Measurements from ENCODE around the gene HNRNPC. TPM values are rescaled to one million over a fixed set of nuclear protein-coding genes. Genes with fewer than 3 reads are reported as not detected.

HNRNPC gene
- total RNA-seq, 1 donor: 671 TPM

- DNase-seq (ENCODE audit: low read depth): peak; percentile 39
- peak overlapping the region; percentile 37 for H3K4me3 ChIP-seq (ENCODE audit: low read depth, low read length)
Observed at GRCh38 chr14:21191809-21192446, 77.3 kb downstream of the HNRNPC start.

GRCh38 chr14:21191261-21191808 lies 77.9 kb downstream of the HNRNPC start:
- no peak overlapping the region for H3K4me3 ChIP-seq (ENCODE audit: low read depth, low read length)
- DNase-seq (ENCODE audit: low read depth): no peak
- TF ChIP-seq CTCF (IDR thresholded peaks at IDR 0.05; ENCODE audit: insufficient read depth, low read depth, low read length): no peak

More at GRCh38 chr14:21191809-21192446, 77.3 kb downstream of the HNRNPC start:
- TF ChIP-seq CTCF (IDR thresholded peaks at IDR 0.05; ENCODE audit: insufficient read depth, low read depth, low read length): no peak

DNA sequence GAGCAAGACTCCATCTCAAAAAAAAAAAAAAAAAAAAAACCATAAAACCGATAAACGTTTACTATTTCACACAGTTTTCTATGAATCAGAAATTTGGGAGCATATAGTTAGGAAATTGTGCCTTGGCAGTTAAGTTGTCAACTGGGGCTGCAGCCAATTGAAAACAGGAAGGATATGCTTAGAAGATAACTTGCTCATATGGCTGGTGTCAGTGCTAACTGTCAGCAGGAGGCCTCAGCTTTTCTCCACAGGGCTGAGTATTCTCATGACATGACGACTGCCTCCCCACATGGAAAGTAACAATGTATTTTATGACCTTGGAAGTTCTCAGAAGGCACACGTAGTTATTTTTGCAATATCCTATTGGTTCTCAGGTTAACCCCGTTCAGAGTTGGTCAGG lies 83.8 kb downstream of the HNRNPC start:
- no peak for TF ChIP-seq CTCF (IDR thresholded peaks at IDR 0.05; ENCODE audit: insufficient read depth, low read depth, low read length)
- DNase-seq (ENCODE audit: low read depth): no peak
- no peak overlapping the region for H3K4me3 ChIP-seq (ENCODE audit: low read depth, low read length)

GRCh38 chr14:21184254-21184653 lies 85.0 kb downstream of the HNRNPC start:
- TF ChIP-seq CTCF (IDR thresholded peaks at IDR 0.05; ENCODE audit: insufficient read depth, low read depth, low read length): no peak

DNA sequence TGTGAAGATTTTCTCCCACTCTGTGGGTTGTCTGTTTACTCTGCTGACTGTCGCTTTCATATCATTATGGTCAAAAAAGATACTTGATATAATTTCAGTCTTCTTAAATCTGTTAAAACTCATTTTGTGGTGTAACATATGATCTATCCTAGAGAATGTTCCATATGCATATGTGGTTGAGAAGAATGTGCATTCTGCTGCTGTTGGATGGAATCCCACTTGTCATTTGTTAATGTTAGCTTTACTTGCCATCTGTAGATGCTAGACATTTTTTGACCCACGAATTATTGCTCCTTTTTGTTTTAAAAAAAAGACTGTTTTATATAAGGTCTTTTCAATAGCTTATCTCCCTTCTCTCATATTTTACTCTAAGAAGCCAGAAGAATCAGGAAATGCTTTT lies 87.1 kb downstream of the HNRNPC start:
- no peak for TF ChIP-seq CTCF (IDR thresholded peaks at IDR 0.05; ENCODE audit: insufficient read depth, low read depth, low read length)
- no peak for DNase-seq (ENCODE audit: low read depth)
- H3K4me3 ChIP-seq (ENCODE audit: low read depth, low read length): no peak overlapping the region

More at GRCh38 chr14:21184254-21184653, 85.0 kb downstream of the HNRNPC start:
- no peak overlapping the region for H3K4me3 ChIP-seq (ENCODE audit: low read depth, low read length)
- DNase-seq (ENCODE audit: low read depth): no peak

GRCh38 chr14:21171128-21171527 lies 98.1 kb downstream of the HNRNPC start:
- DNase-seq (ENCODE audit: low read depth): no peak
- no peak overlapping the region for H3K4me3 ChIP-seq (ENCODE audit: low read depth, low read length)
- TF ChIP-seq CTCF (IDR thresholded peaks at IDR 0.05; ENCODE audit: insufficient read depth, low read depth, low read length): no peak

Measured in fibroblast of villous mesenchyme (primary cell).